ENCODE results near the gene PHLPP1. TPM values are rescaled to one million over a fixed set of nuclear protein-coding genes. Genes with fewer than 3 reads are reported as not detected.

Gene PHLPP1
- total RNA-seq, 2 donors from 2014 or later: 12.1 to 13.7 TPM

GRCh38 chr18:62957885-62958472 is 242.6 kb downstream of the PHLPP1 start:
- no peaks in the 10 kb centered on the region for H3K27me3 Mint-ChIP-seq

GRCh38 chr18:62959481-62959880 is 244.1 kb downstream of the PHLPP1 start:
- H3K36me3 Mint-ChIP-seq (ENCODE audit: low read depth): no peaks in the 10 kb centered on the region
- H3K4me1 Mint-ChIP-seq: no peaks in the 10 kb centered on the region
- no peak overlapping the region for H3K27ac Mint-ChIP-seq
- no peaks in the 10 kb centered on the region for H3K9me3 Mint-ChIP-seq
- H3K27me3 Mint-ChIP-seq: no peaks in the 10 kb centered on the region
- H3K4me3 Mint-ChIP-seq: no peak overlapping the region
- no peak for ATAC-seq (replicated peaks)

More at GRCh38 chr18:62957885-62958472, 242.6 kb downstream of the PHLPP1 start:
- Mint-ChIP-seq H3K4me1 (no peaks in the 10 kb centered on the region), H3K9me3 (no peaks in the 10 kb centered on the region), H3K4me3 (no peak overlapping the region), H3K36me3 (ENCODE audit: low read depth) (no peaks in the 10 kb centered on the region), H3K27ac (no peak overlapping the region)
- ATAC-seq (replicated peaks): peak; percentile 81

GRCh38 chr18:62963507-62963906 is 248.2 kb downstream of the PHLPP1 start:
- H3K27me3 Mint-ChIP-seq: no peaks in the 10 kb centered on the region
- no peak for ATAC-seq (replicated peaks)
- no peaks in the 10 kb centered on the region for H3K9me3 Mint-ChIP-seq
- H3K27ac Mint-ChIP-seq: no peak overlapping the region
- no peaks in the 10 kb centered on the region for H3K36me3 Mint-ChIP-seq (ENCODE audit: low read depth)
- H3K4me1 Mint-ChIP-seq: no peaks in the 10 kb centered on the region
- H3K4me3 Mint-ChIP-seq: no peak overlapping the region

GRCh38 chr18:62964432-62964831 is 249.1 kb downstream of the PHLPP1 start:
- Mint-ChIP-seq H3K4me3 (no peak overlapping the region), H3K4me1 (no peaks in the 10 kb centered on the region), H3K36me3 (ENCODE audit: low read depth) (no peaks in the 10 kb centered on the region), H3K27me3 (no peaks in the 10 kb centered on the region), H3K9me3 (no peaks in the 10 kb centered on the region), H3K27ac (no peak overlapping the region)
- no peak for ATAC-seq (replicated peaks)

GRCh38 chr18:62967089-62967488 is 251.7 kb downstream of the PHLPP1 start:
- no peaks in the 10 kb centered on the region for H3K4me1 Mint-ChIP-seq
- H3K9me3 Mint-ChIP-seq: no peaks in the 10 kb centered on the region
- no peak overlapping the region for H3K27ac Mint-ChIP-seq
- H3K36me3 Mint-ChIP-seq (ENCODE audit: low read depth): peaks cover under 1% of the 10 kb centered on the region
- no peak for ATAC-seq (replicated peaks)
- H3K27me3 Mint-ChIP-seq: no peaks in the 10 kb centered on the region
- no peak overlapping the region for H3K4me3 Mint-ChIP-seq

GRCh38 chr18:62973689-62974088 is 258.3 kb downstream of the PHLPP1 start:
- Mint-ChIP-seq H3K27me3 (no peaks in the 10 kb centered on the region), H3K36me3 (ENCODE audit: low read depth) (peaks cover 10% of the 10 kb centered on the region), H3K4me1 (no peaks in the 10 kb centered on the region), H3K27ac (no peak overlapping the region), H3K4me3 (no peak overlapping the region), H3K9me3 (no peaks in the 10 kb centered on the region)
- ATAC-seq (replicated peaks): no peak

- Mint-ChIP-seq H3K4me3 (no peak overlapping the region), H3K27ac (peak overlapping the region; percentile 23), H3K27me3 (no peaks in the 10 kb centered on the region), H3K36me3 (ENCODE audit: low read depth) (peaks cover 10% of the 10 kb centered on the region), H3K9me3 (no peaks in the 10 kb centered on the region), H3K4me1 (no peaks in the 10 kb centered on the region)
- ATAC-seq (replicated peaks): no peak
Observed at GRCh38 chr18:62974388-62974787, 259.0 kb downstream of the PHLPP1 start.

- Mint-ChIP-seq H3K4me3 (no peak overlapping the region), H3K36me3 (ENCODE audit: low read depth) (peaks cover 10% of the 10 kb centered on the region), H3K27ac (peak overlapping the region; percentile 23), H3K4me1 (no peaks in the 10 kb centered on the region), H3K27me3 (no peaks in the 10 kb centered on the region), H3K9me3 (no peaks in the 10 kb centered on the region)
- no peak for ATAC-seq (replicated peaks)
Observed at GRCh38 chr18:62974928-62975675, 259.8 kb downstream of the PHLPP1 start.

GRCh38 chr18:62975785-62976184 is 260.4 kb downstream of the PHLPP1 start:
- Mint-ChIP-seq H3K4me1 (no peaks in the 10 kb centered on the region), H3K9me3 (no peaks in the 10 kb centered on the region), H3K27me3 (no peaks in the 10 kb centered on the region), H3K36me3 (ENCODE audit: low read depth) (peaks cover 10% of the 10 kb centered on the region), H3K4me3 (no peak overlapping the region), H3K27ac (no peak overlapping the region)
- no peak for ATAC-seq (replicated peaks)

- Mint-ChIP-seq H3K4me3 (no peak overlapping the region), H3K27ac (no peak overlapping the region), H3K27me3 (no peaks in the 10 kb centered on the region), H3K9me3 (no peaks in the 10 kb centered on the region), H3K4me1 (no peaks in the 10 kb centered on the region), H3K36me3 (ENCODE audit: low read depth) (peaks cover 10% of the 10 kb centered on the region)
- ATAC-seq (replicated peaks): no peak
Observed at GRCh38 chr18:62976227-62976626, 260.9 kb downstream of the PHLPP1 start.

GRCh38 chr18:62977512-62977911 is 262.2 kb downstream of the PHLPP1 start:
- Mint-ChIP-seq H3K27me3 (no peaks in the 10 kb centered on the region), H3K36me3 (ENCODE audit: low read depth) (peaks cover 5% of the 10 kb centered on the region), H3K9me3 (no peaks in the 10 kb centered on the region), H3K27ac (no peak overlapping the region), H3K4me3 (no peak overlapping the region), H3K4me1 (no peaks in the 10 kb centered on the region)
- ATAC-seq (replicated peaks): no peak

- no peak for ATAC-seq (replicated peaks)
- no peaks in the 10 kb centered on the region for H3K9me3 Mint-ChIP-seq
- no peak overlapping the region for H3K27ac Mint-ChIP-seq
- H3K36me3 Mint-ChIP-seq (ENCODE audit: low read depth): peaks cover 5% of the 10 kb centered on the region
- H3K27me3 Mint-ChIP-seq: no peaks in the 10 kb centered on the region
- no peaks in the 10 kb centered on the region for H3K4me1 Mint-ChIP-seq
- no peak overlapping the region for H3K4me3 Mint-ChIP-seq
Observed at GRCh38 chr18:62978251-62979049, 263.1 kb downstream of the PHLPP1 start.

GRCh38 chr18:62979176-62979575 is 263.8 kb downstream of the PHLPP1 start:
- no peak for ATAC-seq (replicated peaks)
- H3K36me3 Mint-ChIP-seq (ENCODE audit: low read depth): peaks cover 5% of the 10 kb centered on the region
- no peaks in the 10 kb centered on the region for H3K4me1 Mint-ChIP-seq
- no peak overlapping the region for H3K4me3 Mint-ChIP-seq
- no peaks in the 10 kb centered on the region for H3K9me3 Mint-ChIP-seq
- no peak overlapping the region for H3K27ac Mint-ChIP-seq
- no peaks in the 10 kb centered on the region for H3K27me3 Mint-ChIP-seq

GRCh38 chr18:62979900-62980299 is 264.6 kb downstream of the PHLPP1 start:
- Mint-ChIP-seq H3K27ac (no peak overlapping the region), H3K27me3 (no peaks in the 10 kb centered on the region), H3K4me3 (no peak overlapping the region), H3K9me3 (no peaks in the 10 kb centered on the region), H3K4me1 (no peaks in the 10 kb centered on the region), H3K36me3 (ENCODE audit: low read depth) (peaks cover 5% of the 10 kb centered on the region)
- ATAC-seq (replicated peaks): no peak

- Mint-ChIP-seq H3K27ac (no peak overlapping the region), H3K36me3 (ENCODE audit: low read depth) (no peaks in the 10 kb centered on the region), H3K4me1 (no peaks in the 10 kb centered on the region), H3K27me3 (no peaks in the 10 kb centered on the region), H3K9me3 (no peaks in the 10 kb centered on the region), H3K4me3 (no peak overlapping the region)
- no peak for ATAC-seq (replicated peaks)
Observed at GRCh38 chr18:62981566-62981965, 266.2 kb downstream of the PHLPP1 start.

All from activated T-helper 17 cell treated with anti-CD3 and anti-CD28 coated beads, Interleukin-2, amount 50 U/mL, for 72 hours (primary cell).